GM13976 (cell line): ENCODE results near the gene AGAP1.

Source experiments
- DNase-seq: peaks from one replicate; pipeline ENCODE4 v3.0.0; 2012; ENCODE audit warnings: low spot score
- in situ Hi-C: fragments of 300-500 bp; cut with MboI; formaldehyde crosslinking; loops from one replicate; pipeline ENCODE4 v1.12.0; 2022; ENCODE audit warnings: low sequenced_read_pairs, mixed read lengths, inconsistent platforms; ENCODE audit not compliant: unreplicated experiment
- TF ChIP-seq, protein P1 (sequence below): IDR thresholded peaks from 2 replicates; pipeline ENCODE4 v1.5.1; 2012; ENCODE audit warnings: borderline replicate concordance, mild to moderate bottlenecking; ENCODE audit not compliant: insufficient read depth; ENCODE audit errors: extremely low read depth, missing control alignments, control extremely low read depth

AGAP1 gene

DNA sequence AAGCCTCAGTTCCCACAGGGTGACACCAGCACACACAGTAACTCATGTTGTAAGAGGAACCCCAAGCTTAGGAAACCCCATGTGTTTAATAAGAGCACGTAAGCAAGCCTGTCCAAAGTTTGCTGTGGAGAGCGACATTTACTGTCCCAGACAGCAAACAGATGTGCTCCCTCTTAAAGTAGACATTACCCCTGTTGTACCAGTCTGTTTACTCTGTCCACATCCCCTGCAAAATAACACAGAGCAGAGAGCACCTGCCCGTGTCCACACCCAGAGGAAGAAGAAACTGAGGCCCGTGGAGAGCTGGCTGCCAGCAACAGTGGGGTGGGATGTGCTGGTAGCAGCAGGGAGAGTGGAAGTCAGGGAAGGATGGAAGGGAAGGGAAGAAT is 430.8 kb downstream of the AGAP1 start:
- DNase-seq: no peak
- TF ChIP-seq, protein P1, sequence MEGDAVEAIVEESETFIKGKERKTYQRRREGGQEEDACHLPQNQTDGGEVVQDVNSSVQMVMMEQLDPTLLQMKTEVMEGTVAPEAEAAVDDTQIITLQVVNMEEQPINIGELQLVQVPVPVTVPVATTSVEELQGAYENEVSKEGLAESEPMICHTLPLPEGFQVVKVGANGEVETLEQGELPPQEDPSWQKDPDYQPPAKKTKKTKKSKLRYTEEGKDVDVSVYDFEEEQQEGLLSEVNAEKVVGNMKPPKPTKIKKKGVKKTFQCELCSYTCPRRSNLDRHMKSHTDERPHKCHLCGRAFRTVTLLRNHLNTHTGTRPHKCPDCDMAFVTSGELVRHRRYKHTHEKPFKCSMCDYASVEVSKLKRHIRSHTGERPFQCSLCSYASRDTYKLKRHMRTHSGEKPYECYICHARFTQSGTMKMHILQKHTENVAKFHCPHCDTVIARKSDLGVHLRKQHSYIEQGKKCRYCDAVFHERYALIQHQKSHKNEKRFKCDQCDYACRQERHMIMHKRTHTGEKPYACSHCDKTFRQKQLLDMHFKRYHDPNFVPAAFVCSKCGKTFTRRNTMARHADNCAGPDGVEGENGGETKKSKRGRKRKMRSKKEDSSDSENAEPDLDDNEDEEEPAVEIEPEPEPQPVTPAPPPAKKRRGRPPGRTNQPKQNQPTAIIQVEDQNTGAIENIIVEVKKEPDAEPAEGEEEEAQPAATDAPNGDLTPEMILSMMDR: no peak

DNA sequence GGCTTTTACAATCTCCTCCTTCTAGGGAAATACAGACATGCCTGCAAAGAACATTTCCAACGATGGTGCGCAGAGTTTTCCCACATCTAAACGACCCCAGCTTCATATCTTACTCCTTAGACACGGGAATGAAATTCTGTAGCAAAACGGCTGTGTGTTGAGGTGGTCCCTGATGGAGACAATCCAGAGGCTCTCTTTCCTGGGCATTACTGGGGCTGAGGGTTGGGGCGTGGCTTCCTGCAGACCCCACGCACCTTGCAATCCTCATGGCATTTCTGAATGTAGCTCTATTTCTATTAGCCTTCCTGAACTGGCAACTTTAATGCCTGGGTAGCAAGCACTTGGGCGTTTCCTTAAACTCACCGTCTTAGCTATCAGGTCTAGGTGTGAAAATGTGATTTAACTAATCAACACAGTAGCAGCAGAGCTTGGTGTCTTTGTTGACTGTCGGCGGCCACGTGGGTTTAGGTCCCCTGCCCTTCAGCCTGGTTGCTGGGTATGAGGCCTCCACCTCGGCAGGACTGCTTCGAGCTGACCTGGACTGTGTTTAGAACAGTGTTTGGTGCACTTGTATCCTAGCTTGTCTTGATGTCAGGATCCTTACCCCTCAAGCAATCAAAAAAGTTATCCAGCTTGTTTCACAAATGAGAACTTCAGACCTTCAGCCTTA is 431.5 kb downstream of the AGAP1 start:
- TF ChIP-seq, protein P1: no peak
- in situ Hi-C loops: no loop called here
- no peak for DNase-seq

More for the DNA sequence above, 430.8 kb downstream of the AGAP1 start:
- in situ Hi-C loops: no loop called here

DNA sequence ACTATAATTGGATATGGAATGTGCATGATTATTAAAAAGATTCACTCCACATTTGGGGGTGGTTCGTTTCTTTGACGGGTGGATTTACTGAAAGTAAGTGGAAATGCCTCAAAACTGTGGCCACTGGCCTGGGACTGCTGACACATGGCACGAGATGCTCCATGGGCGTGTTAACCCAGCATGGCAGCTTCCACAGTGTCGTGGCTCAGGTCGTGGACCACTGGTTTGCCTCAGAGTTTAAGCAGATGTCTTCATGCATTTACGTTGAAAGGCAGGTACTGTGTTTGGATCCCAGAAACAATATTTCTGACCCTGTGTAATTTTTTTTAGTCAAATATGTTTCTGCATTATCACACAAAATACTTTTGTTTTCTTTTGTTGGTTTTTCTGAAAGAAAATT is 432.4 kb downstream of the AGAP1 start:
- TF ChIP-seq, protein P1: no peak
- in situ Hi-C loops: no loop called here
- no peak for DNase-seq

DNA sequence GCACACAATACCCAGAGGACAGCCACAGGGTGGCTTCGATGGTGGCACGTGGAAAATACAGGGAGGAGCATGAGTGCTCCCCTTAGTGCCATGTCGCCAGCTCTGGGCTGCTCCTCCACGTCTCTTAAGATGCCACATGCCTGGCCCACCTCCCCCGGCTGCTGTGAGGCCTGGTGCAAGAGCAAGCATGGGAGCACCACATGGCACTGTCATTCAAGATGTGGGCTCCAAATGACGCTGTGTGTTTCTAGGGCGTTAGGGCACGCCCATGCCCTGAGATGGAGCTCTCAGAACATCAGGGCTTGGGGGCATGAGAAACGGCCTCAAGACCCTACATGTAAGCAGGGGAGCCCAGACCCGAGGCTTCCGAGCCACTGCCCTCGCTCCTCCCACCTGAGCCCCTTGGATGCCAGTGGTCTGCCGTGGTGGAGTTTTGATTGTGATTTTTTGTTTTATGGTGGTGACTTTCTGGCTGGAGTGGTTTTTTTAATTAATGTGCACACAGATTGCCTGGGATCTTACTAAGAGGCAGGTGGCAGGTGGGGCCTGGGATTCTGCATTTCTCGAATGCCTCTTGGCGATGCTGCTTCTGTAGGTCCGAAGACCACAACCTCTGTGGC is 435.0 kb downstream of the AGAP1 start:
- in situ Hi-C loops: no loop called here
- TF ChIP-seq, protein P1: no peak
- no peak for DNase-seq

DNA sequence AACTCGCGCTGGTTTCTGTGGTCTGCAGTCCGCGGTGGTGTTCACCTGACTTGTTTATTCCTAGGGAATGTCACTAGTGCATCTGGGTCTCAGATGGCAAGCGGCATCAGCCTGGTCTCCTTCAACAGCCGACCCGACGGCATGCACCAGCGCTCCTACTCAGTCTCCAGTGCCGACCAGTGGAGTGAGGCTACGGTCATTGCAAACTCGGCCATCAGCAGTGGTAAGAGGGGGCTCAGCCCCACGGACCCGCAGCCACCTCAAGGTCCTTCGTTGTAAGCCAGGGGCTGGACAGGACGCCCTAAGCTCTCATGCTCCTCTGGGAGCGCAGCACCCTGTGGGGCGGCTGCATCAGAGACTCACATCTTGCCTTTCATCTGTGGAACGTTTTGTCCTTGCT is 436.9 kb downstream of the AGAP1 start:
- in situ Hi-C loops: no loop called here
- TF ChIP-seq, protein P1: no peak
- no peak for DNase-seq

DNA sequence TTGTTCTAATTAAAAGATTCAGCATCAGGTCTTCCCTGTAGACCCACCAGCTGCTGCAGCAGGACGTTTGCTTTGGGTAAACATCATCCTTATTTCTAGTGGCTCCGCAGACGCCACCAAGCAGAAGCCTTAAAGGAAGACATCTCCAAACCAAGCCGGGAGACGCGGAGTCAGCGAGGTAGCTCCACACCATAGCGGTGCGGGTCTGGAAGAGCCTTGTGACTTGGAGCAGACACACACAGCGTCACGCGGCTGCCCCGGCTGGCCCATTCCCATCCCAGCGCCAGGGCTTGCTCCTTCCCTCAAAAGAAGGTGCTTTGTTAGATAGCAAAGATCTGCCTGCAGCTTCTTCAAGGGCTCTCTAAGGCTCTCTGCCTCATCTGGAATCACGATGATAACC is 437.8 kb downstream of the AGAP1 start:
- TF ChIP-seq, protein P1: no peak
- no peak for DNase-seq
- in situ Hi-C loops: no loop called here
